Measurements from ENCODE around the gene SCO1.
"Not testable (repeated sequence)": the region's sequence is repeated elsewhere in the genome, so short reads cannot be mapped to it uniquely, and the experiment has no call there.

The SCO1 gene

DNA sequence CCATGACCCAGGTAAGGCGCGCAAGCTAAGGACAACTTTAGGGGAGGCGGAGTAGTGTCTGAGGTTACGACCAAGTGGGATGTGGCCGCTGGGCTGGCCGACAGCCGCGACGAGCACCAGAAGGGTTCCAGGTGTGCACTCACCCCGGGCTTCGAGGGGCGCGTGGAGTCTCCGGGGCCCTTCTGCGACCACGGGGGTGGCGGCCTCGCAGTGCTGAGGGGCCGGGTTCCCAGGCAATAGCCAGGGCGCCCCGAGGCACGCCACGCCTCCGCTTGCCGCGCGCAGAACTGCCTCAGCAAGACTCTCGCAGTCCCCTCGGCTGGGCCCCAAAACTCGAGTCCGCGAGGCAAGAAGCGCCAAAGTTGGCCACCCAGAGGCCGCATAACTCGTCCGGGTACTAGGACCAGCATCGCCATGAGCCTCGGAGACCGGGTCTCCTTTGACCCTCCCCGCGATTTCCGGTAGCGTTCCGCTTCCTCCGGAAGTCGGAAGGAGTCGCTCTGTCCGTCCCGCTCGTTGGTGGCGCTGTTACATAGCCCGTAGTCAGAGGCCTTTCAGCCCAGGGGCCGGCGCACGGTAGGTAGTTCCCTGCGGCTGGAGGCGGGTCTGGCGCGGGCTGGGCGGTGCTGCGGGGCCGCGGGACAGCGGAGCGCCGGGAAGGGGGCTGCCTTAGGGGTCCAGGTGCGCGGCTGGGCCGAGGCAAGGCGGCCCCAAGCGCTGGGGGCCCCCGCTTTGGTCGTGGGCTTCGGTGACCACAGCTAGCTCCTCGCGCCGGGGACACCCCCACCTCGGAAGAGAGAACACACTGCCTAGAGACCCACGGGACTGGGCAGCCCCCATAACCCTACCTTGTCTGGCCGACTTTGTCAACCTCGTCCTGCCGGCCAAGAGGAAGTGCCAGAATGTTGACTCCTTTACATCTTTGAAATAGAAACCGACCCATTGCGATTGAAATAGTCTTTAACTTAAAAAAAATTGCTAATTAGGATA, at the start of gene SCO1, which contains the start of gene ADPRM:
TSS of gene SCO1 (minus strand) at position 442 of the 990 bp plus-strand sequence. CDS start at position 416, 26 bp downstream.
TSS of gene ADPRM (plus strand) at position 503 of the 990 bp plus-strand sequence. CDS start 7,333 bp downstream, outside the sequence.
- DNase-seq = peak; percentile 71

DNA sequence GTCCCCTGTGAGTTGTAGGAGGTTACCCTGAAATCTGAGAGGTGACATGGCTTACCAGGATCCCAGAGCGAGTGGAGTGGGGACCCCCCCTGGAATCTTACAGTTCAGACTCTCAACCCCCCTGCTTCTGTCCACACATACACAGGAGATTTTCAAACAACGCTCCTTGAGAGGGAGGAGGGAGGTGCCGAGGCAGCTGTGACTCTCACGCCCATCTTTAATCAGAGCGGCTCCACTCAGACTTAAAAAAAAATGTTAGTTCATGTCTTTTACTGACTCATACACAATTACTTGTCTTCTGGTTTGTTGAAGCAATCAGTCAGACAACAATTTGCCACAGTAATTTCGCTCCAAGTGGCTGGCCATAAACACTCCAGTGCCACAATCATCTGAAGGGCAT, 47.9 kb upstream of the SCO1 start:
- DNase-seq = no peak

DNA sequence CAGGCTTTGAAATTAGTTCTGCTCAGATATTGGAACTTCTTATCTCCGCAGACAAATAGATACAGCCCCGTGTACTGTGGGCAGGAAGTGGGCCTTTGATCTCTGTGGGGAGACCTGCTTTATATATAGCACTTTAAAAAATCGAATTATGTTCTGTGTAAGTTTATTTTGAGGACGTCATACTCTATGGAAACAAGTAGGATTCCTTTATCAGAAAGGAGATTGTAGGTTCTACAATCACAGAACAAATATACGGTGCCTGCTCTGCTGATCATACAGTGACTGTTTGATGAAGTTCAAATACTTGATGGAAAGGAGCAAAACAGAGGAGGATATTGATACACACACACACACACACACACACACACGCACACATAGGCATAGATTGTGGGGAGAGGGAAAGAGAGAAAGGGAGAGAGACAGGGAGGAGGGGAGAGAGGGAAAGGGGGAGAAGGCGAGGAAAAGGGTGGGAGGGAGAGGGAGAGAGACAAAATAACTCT, 47.2 kb upstream of the SCO1 start:
- no peak for DNase-seq

DNA sequence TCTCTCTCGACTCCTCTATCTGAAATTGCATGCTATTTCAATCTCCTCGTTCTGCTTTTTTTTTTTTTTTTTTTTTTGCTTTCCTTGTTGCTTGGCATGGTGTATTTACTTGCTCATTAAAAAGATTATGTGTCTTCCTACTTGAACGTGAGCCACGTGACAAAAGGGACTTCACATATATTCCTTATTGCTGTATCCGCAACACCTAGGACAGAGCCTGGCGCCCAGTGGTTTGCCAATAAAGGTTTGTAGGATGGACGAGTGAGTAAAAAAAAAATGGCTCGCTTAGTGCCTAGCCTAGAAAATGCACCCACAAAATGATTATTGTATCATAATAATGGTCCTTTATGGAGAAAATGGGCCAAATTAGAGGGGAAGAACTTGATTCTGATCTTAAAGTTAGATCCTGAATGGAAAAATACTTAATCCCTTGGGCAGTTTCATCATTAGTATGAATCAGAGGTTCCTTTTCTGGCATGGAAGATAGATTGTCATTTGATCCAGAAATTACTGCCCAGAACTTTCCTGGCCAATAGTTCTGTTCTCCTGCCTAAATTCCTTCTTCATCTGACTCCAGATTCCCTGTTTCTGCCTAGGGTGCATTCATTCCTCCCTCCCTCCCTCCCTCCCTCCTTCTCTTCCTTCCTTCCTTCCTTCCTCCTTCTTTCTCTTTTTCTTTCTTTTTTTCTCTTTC, 46.1 kb upstream of the SCO1 start:
- DNase-seq = no peak

DNA sequence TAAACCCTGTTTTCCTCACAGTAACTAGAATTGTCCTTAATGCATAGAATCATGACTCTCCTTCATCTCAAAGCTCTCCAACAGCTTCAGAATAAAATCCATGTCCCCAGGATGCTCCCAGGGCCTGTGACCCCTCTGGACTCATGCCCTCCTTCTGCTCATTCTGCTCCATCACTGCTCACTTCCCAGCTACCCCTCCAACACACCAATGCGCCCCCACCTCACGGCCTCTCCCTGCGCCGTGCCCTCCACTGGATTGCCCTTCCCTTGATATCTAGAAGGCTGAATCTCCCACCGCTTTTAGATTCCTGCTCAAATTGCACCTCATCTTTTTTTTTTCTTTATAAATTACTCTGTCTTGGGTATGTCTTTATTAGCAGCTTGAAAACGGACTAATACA, 45.1 kb upstream of the SCO1 start:
- no peak for DNase-seq

DNA sequence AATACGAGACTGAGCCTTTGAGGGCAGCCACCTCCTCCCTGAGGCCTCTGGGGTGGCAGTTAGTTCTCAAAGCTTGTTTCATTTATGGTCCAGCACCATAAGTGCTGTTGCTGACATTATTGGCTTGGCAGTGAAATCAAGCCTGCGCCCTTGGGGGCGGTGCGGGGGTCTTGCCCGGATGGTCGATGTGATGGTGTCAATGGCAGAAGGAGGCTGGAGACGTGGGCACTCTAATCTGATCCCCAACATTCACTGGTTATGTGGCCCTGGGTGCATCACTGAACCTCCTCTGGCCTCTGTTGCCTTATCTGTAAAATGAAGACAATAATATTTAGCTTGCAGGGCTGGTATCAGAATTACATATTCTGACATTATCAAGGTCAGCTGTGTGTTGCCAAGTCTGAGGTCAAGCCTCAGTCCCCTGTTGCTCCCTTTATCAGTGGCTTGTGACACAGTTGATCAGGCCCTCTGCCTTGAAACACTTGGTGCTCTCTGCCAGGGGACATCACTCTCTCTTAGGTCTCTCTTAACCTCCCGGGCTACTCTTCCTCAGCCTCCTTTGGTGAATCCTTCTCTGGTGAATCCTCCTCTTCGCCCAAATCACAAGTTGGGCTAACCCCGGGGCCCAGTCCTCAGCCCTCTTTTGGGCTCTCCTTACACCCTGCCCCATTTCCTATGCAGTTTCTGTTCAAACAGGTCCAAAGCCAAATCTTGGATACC, 44.2 kb upstream of the SCO1 start:
- no peak for DNase-seq

DNA sequence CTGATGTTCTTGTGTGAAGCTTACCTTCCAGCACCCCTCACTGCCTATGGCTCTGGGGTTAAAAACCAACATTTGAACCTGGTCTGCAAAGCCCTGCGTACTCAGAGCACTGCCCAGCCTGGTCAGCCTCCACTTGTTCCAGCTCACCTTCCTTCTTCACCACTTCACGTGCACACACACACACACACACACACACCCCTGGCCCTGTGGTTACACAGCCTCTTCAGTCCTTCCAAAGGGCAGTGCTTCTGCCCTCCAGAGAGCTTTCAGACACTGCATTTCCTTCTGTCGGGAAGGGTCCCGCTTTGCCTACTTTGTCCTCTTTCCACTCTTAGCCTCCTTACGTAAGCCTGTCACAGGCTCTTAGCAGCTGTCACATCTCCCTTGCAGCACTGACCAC, 42.1 kb upstream of the SCO1 start:
- DNase-seq = no peak

DNA sequence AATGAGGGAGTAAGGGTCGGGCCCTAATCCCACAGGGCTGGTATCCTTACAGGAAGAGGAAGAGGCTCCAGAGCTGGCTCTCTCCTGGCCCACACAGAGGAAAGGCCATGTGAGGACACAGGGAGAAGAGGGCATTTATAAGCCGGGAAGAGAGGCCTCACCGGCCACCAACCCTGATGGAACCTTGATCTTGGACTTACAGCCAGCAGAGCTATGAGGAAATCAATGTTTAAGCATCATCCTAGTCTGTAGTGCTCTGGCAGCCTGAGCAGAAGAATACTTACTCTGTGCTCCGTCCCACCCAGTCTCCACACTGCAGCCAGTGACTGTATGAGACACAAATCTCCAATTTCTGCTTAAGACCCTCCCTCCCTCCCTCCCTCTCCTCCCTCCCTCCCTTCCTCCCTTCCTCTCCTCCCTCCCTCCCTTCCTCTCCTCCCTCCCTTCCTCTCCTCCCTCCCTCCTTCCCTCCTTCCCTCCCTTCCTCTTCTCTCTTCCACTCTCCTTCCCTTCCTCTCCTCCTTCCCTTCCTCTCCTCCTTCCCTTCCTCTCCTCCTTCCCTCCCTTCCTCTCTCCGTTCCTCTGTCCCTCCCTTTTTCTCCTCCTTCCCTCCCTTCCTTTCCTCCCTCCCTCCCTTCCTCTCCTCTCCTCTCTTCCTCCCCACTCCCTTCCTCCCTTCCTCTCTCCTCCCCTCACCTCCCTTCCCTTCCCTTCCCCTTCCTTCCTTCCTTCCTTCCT, 41.4 kb upstream of the SCO1 start:
- DNase-seq = no peak

DNA sequence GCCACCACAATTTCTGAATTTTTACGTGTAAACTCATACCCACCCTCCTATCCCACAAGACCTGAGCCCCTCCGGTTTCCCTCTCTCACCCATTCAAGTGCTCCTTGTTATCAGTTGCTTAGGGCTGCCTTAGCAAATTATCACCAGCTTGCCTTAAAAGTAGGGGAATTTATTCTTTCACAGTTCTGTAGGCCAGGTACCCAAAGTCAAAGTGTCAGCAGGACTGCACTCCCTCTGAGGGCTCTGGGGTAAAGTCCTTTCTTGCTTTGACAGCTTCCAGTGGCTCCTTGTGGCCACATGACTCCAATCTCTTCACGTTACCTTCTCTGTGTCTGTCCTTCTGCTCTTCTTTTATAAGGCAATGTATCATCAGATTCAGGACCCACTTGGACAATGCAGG, 40.4 kb upstream of the SCO1 start:
- DNase-seq = no peak

DNA sequence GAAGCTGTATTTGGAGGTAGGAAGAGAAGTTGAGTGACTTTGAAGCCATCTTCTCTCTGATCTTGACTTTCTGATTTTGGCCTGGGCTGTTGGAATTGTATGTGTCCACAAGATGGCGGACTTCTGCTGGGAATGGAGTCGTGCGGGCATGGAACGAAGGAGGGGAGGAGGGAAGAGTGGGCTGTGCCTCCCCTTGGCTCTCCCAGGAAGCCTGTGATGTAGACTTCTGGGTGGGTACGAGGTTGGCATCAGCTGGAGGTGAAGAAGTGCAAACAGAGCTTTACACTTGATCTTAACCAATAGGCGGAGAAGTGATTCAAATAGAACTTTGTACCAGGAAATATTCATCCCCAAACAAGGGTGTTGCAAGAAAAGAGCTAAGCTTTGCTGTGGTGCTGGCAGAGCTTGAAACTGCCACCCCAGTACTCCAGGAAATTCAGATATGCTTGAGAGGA, 39.9 kb upstream of the SCO1 start:
- peak; percentile 16 for DNase-seq

DNA sequence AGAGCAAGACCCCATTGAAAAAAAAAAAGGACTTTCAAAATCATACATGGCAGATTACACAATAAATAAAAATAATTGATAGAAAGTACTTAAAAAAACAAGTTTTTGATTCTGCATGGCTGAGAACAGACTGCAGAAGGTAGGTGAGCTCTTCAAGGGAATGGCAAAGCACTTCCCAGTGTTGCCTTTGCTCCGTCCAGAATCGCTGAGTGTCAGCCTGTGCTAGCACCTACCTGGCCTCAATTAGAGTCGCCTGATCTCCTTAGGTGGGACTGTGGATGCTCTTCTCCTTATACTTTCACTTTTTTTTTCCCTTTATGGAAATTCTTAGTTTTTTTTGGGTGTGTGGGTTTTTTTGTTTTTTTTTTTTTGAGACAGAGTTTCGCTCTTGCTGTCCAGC, 38.5 kb upstream of the SCO1 start:
- no peak for DNase-seq

DNA sequence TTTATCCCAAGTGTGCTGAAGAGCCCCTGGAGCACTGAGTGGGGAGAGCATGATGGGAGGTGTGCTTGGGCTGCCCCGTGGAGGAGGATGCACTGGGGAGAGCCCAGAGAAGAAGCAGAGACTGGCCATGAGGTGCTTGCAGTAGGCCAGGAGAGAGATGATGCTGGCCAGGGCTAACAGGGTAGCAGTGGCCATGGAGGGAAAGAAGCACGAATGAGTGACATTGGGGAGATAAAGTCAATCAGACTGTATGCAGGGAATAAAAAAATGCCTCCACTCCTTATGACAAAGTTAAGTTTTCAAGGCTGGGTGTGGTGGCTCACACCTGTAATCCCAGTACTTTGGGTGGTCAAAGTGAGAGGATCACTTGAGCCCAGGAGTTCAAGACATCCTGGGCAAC, 37.9 kb upstream of the SCO1 start:
- no peak for DNase-seq

DNA sequence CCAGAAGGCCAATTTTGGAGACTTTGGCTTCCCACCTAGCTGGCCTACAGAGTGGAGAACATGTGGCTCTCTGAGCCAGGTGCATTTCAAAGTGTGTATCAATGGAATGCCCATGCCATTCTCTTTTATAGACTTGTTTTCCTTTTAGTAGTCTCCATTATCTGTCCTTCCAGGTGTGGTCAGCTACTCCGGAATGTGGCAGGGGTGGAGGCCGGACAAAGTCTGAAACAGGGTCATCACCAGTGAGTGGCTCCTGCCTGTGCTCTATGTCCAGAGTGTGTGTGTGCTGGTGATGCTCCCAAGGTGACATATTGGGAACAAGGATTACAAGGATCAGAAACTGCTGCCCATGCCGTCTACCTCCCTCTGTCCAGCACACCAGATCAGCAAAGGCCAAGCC, 36.3 kb upstream of the SCO1 start:
- no peak for DNase-seq

DNA sequence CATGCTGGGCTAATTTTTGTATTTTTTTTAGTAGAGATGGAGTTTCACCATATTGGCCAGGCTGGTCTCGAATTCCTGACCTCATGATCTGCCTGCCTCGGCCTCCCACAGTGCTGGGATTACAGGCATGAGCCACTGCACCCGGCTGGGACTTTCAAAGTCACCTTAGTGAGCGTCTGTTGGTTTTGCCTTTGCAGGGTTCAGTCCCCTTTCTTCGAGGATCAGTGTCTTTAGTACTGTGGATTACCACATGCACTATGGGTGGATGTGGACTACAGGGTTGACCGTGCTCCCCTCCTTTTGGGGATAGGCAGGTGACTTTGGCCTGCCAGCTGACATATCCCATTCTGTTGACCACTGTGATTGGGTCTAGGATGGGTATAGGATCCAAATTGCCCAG, 34.8 kb upstream of the SCO1 start:
- DNase-seq = not testable (repeated sequence)

DNA sequence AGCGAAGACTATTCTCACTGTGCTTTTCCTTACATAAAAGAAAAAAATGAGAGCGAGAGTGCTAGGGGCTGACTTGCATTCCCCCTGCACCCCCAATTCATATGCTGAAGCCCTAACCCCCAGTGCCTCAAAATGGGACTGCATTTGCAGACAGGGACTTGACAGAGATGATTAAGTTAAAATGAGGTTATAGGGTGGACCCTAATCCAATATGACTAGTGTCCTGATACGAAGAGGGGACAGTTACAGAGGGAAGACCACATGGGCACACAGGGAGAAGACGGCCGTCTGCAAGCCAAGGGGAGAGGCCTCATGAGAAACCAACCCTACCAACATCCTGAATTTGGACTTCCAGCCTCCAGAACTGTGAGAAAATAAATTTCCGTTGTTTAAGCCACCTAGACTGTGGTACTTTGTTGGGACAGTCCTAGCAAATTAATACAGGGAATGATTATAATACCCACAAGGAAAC, 34.1 kb upstream of the SCO1 start:
- no peak for DNase-seq

DNA sequence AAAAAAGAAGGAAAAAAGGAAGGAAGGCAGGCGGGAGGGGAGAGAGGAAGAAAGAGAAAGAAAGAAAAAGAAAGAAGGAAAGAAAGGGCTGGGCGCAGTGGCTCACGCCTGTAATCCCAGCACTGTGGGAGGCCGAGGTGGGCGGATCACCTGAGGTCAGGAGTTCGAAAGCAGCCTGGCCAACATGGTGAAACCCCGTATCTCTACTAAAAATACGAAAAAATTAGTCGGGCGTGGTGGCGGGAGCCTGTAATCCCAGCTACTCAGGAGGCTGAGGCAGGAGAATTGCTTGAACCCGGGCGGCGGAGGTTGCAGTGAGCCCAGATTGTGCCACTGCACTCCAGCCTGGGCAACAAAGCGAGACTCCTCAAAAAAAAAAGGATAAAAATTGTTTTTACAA, 32.9 kb upstream of the SCO1 start:
- DNase-seq = not testable (repeated sequence)

DNA sequence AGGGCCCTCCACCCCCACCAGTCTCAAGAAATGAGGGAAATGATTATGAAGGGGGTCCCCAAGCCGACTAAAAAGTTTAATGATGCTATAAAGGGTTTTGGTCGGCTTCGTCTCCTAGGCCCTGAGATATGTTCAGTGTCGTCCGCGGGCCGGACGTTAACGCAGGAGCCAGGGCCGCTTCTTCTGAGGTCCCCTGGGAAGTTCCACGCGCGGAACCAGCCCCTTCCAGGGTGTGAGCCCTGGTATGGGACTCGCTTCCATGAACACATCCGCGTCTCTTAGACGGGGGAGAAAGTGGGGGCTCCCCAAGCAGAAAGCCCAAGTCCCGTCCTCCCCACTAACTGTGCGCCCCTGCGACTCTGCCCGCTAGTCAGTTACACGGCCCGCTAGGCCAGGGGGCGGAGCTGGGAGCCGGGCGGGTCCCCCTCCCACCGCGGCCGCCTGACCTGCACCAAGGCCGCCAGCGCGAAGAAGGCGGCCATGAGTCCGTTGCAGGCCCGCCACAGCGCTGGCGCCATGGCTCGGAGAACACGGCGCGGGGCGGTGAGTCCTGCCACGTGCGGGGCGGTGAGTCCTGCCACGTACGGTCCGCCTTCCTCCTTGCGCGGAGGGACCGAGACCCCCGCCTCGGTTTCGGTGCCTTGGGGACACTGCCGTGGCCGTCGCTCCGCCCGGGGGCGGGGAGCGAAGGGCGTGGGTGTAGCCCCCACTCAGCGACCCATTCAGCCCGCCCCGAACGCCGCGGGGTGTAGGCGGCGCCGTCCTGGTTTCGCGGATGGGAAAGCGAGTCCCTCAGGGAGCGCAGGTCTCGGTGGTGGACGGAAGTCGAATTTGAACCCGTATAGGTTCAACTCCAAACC, 32.2 kb upstream of the SCO1 start, which contains the start of gene TMEM220:
TSS of gene TMEM220 (minus strand) at position 690 of the 860 bp plus-strand sequence. CDS start at position 518, 172 bp downstream.
- no peak for DNase-seq

DNA sequence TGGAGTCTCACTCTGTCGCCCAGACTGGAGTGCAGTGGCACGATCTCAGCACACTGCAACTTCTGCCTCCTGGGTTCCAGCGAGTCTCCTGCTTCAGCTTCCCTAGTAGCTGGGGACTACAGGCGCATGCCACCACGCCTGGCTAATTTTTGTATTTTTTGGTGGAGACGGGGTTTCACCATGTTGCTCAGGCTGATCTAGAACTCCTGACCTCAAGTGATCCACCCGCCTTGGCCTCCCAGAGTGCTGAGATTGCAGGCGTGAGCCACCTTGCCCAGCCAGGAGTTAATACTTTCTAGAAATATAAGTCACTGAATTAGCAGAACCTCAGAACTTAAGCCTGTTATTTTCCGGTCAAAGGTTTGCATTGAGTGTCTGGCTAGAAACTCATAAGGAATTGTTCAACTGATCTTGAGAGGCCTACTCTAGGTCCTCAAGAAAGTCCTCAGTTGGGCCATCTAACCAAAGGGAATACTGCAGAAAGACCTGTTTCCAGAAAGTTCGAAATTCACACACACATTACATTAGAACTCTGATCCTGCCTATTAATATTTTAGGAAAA, 31.1 kb upstream of the SCO1 start:
- no peak for DNase-seq

DNA sequence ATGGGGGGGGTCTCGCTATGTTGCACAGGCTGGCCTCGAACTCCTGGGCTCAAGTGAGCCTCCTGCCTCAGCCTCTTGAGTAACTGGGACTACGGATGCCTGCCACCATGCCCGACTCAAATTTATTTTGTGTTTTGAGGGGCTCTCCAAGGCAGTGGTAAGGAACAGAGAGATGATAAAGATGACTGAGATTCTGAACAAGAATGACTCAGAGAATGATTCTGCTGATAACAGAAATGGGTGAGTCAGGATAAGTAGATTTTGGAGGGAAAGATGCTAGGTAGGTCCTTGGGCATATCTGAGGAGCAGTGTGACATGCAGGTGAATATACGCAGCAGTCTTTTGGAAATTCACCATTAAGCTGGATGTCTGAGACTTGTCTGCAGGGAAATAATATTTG, 29.9 kb upstream of the SCO1 start:
- no peak for DNase-seq

DNA sequence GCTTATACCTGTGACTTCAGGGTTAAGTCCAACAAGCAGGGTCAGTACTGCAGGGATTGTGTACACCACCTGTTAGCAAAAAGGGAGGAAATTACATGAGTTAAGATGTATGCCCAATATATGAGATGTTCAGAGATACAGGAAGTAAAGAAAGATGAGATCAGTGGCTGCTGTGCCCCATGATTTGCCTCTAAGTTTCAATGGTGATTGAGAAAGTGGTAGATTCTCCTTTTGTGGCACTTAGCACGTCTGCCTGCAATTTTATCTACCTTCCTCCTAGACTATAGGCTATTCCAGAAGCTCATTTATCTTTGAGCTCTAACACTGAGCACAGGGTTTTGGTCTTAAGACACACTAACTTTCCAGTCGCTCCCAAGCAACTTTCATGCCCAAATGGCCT, 28.9 kb upstream of the SCO1 start:
- DNase-seq = no peak

DNA sequence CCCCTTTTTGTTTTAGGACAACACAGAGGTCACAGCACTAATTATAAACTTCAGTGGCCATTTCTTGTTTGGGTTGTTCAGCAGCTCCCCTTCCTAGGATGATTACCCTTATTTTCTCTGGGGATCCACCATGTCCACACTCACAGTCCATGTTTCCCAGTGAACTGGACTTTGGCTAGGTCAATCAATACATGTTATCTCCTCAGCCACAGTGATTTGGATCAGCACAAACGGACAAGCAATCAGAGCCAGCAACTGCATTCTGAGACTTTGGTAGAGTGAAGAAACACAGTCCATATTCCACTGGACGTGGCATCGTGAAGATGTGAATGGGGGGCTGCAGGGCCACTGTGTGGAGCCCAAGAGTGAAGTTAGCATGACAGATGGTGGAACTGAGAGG, 27.9 kb upstream of the SCO1 start:
- no peak for DNase-seq
